ENCODE results near the gene L1TD1. TPM values are rescaled to one million over a fixed set of nuclear protein-coding genes. Genes with fewer than 3 reads are reported as not detected.
"Not testable (repeated sequence)": the region's sequence is repeated elsewhere in the genome, so short reads cannot be mapped to it uniquely, and the experiment has no call there.

The L1TD1 gene, protein sequence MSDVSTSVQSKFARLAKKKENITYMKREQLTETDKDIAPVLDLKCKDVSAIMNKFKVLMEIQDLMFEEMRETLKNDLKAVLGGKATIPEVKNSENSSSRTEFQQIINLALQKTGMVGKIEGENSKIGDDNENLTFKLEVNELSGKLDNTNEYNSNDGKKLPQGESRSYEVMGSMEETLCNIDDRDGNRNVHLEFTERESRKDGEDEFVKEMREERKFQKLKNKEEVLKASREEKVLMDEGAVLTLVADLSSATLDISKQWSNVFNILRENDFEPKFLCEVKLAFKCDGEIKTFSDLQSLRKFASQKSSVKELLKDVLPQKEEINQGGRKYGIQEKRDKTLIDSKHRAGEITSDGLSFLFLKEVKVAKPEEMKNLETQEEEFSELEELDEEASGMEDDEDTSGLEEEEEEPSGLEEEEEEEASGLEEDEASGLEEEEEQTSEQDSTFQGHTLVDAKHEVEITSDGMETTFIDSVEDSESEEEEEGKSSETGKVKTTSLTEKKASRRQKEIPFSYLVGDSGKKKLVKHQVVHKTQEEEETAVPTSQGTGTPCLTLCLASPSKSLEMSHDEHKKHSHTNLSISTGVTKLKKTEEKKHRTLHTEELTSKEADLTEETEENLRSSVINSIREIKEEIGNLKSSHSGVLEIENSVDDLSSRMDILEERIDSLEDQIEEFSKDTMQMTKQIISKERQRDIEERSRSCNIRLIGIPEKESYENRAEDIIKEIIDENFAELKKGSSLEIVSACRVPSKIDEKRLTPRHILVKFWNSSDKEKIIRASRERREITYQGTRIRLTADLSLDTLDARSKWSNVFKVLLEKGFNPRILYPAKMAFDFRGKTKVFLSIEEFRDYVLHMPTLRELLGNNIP
- not detected for total RNA-seq

DNA sequence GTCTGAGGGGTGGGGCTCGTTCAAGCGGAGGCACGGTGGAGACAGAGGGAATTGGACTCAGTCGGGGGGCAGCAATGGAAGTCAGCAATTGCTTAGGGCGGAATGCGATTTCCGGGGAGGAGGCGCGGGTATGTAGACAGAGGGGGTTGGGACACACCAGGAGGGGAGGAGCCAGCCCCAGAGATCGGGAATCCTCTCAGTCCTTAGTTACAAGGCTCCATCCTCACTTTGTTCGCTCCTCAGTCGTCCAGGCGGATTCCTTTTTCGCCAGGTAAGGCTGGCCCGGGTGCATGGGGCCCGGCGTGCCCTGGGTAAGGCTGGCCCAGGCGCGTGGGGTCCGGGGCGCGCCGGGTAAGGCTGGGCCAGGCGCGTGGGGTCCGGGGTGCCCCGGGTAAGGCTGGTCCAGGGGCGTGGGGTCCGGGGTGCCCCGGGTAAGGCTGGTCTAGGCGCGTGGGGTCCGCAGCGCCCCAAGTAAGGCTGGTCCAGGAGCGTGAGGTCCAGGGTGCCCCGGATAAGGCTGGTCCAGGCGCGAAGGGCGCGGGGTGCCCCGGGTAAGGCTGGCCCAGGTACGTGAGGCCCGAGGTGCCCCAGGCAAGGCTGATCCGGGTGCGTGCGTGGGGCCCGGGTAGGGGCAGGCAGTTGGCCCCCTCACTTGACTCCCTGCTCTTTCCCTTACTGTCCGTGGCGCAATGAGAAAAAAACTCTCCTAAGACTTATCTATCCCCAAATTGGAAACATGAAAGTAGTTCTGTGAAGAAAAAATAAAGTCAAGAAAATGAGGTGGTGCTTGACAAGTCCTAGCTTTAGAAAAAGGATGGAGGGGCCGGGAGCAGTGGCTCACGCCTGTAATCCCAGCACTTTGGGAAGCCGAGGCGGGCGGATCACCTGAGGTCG is at the start of gene L1TD1:
Gene L1TD1, plus strand, starts transcription at position 199 of the 894 bp plus-strand sequence. CDS start 11,780 bp downstream, outside the sequence.
- POLR2A ChIA-PET: no interaction called here
- H3K9me3 Mint-ChIP-seq: no peaks in the 10 kb centered on the region
- peaks cover 24% of the 10 kb centered on the region for H3K27me3 Mint-ChIP-seq
- peaks cover 5% of the 10 kb centered on the region for H3K36me3 Mint-ChIP-seq (ENCODE audit: low read depth)
- no peak within 1 kb of the TSS for H3K4me3 Mint-ChIP-seq
- H3K4me1 Mint-ChIP-seq: no peaks in the 10 kb centered on the region
- no peak within 1 kb of the TSS for H3K27ac Mint-ChIP-seq
- CTCF ChIA-PET: no interaction called here
- DNase-seq: no peak

DNA sequence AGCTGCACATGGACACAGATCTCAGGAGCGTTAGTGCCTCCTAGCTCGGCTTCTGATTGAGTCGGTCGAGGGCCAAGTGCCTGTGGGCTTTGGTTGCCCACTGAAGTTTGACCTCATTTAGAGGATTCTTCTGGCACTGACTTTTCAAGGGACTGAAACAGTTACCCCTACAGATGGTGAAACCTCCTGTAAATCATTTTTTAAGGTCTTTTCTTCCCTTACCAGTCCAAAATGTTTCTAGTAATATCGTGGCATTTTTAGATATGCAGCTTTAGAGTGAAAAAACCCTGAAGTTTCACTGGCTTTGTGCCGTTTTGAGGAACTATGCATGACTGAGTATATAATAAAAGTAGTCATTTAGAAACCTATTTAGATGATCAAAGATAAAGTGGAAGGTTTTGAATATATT is 34.7 kb upstream of the L1TD1 start:
- Mint-ChIP-seq H3K9me3 (no peaks in the 10 kb centered on the region), H3K4me1 (no peaks in the 10 kb centered on the region), H3K27ac (no peak overlapping the region), H3K36me3 (ENCODE audit: low read depth) (no peaks in the 10 kb centered on the region), H3K27me3 (no peaks in the 10 kb centered on the region), H3K4me3 (no peak overlapping the region)
- ChIA-PET POLR2A (no interaction called here), CTCF (interaction anchor here (0.8 to 1.4 kb wide), 2 partner anchors 16 to 29 kb away, joined by 4 read pairs; no protein-coding TSS in a partner anchor)
- DNase-seq: no peak

DNA sequence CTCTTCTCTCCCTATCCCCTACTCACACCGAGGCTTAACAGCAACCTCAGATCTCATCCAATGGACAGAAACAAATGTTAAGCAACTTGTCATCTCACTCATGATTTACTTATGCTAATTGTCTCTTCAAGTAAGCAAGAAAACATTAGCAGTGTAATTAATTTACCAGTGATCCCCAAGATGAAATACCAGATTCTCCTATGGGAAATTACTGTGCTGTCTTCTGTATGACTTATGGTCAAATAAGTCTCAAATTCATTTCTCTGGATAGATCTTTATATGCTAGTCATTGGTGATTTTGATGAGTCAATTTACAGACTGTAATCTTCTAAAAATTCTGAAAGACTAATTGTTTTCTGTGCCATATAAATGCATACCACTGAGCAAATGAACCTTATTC is 32.9 kb upstream of the L1TD1 start:
- H3K27ac Mint-ChIP-seq: no peak overlapping the region
- no peaks in the 10 kb centered on the region for H3K36me3 Mint-ChIP-seq (ENCODE audit: low read depth)
- ChIA-PET POLR2A (no interaction called here), CTCF (no interaction called here)
- H3K4me1 Mint-ChIP-seq: no peaks in the 10 kb centered on the region
- no peaks in the 10 kb centered on the region for H3K9me3 Mint-ChIP-seq
- DNase-seq: no peak
- H3K4me3 Mint-ChIP-seq: no peak overlapping the region
- H3K27me3 Mint-ChIP-seq: no peaks in the 10 kb centered on the region

DNA sequence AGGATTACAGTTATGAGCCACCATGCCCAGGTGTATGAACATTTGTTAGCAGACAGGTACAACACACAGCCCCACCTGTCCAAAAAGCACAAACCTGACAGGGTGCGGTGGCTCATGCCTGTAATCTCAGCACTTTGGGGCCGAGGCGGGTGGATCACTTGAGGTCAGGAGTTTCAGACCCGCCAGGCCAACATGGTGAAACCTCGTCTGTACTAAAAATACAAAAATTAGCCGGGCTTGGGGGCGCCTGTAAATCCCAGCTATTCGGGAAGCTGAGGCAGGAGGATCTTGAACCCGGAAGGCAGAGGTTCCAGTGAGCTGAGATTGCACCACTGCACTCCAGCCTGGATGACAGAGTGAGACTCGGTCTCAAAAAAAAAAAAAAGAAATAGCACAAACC is 24.3 kb upstream of the L1TD1 start:
- H3K4me1 Mint-ChIP-seq; POLR2A ChIA-PET; DNase-seq; H3K4me3 Mint-ChIP-seq; H3K27me3 Mint-ChIP-seq; H3K9me3 Mint-ChIP-seq; H3K36me3 Mint-ChIP-seq (ENCODE audit: low read depth); H3K27ac Mint-ChIP-seq: not testable (repeated sequence)
- CTCF ChIA-PET: interaction anchor here (0.7 to 0.9 kb wide), 2 partner anchors 356 to 581 kb away, joined by 3 to 5 read pairs; no protein-coding TSS in a partner anchor

DNA sequence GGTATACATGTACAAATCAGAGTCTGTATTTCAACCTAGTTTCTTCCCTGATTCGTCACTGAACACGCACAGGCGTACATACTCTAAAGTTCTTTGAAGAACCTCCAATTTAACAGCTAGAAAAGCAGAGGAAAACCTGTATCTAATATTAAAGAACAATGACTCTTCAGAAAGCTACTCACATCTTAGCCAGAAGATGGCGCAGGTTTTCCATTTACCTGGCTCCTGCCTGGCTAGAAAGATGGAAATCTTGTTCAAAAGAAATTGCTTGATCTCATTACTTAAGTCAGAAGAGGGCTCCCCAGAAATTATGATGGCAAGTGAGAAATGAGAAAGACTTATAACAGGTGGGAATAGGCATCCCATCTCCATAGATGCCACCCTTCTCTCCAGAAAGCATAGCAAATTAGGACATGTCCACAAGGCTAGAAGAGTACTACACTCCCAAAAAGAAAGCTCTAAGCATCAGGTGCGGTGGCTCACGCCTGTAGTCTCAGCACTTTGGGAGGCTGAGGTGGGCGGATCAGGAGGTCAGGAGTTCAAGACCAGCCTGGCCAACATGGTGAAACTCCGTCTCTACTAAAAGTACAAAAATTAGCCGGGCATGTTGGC is 19.0 kb upstream of the L1TD1 start:
- POLR2A ChIA-PET: interaction anchor here (1.0 kb wide), 1 partner anchor 260 kb away, joined by 4 read pairs; no protein-coding TSS in a partner anchor

DNA sequence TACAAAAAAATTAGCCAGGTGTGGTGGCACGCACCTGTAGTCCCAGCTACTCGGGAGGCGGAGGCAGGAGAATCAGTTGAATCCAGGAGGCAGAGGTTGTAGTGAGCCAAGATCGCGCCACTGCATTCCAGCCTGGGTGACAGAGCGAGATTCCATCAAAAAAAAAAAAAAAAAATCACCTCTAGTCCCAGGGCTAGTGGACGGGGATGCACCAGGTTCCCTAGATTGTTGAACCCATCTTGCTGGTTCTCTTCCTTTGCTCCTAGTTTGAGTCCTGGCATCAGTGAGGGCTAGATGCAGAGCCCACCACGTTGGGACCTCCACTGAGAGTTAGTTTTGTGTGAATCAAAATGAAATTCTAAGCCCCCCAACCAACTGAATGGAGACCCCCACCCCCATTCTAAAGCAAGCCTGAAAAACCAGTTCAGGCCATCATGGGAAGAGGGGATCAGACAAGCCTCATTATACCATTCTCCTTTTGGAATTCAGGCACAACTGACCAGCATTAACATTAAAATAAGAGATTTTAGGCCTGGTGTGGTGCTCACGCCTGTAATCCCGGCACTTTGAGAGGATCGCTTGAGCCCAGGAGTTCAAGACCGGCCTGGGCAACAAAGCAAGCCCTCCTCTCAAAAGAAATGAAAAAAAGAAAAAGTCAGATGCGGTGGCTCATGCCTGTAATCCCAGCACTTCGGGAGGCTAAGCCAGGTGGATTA is 17.9 kb upstream of the L1TD1 start:
- DNase-seq: no peak
- Mint-ChIP-seq H3K36me3 (ENCODE audit: low read depth) (no peaks in the 10 kb centered on the region), H3K4me3 (no peak overlapping the region), H3K27ac (no peak overlapping the region), H3K4me1 (no peaks in the 10 kb centered on the region), H3K27me3 (peaks cover 5% of the 10 kb centered on the region), H3K9me3 (no peaks in the 10 kb centered on the region)
- CTCF ChIA-PET: interaction anchor here (1.5 to 2.1 kb wide), 5 partner anchors 8 to 570 kb away, joined by 4 to 40 read pairs (median 13); no protein-coding TSS in a partner anchor
- POLR2A ChIA-PET: no interaction called here

More for the DNA sequence above, 19.0 kb upstream of the L1TD1 start:
- Mint-ChIP-seq H3K36me3 (ENCODE audit: low read depth) (no peaks in the 10 kb centered on the region), H3K9me3 (no peaks in the 10 kb centered on the region), H3K4me1 (no peaks in the 10 kb centered on the region), H3K4me3 (no peak overlapping the region), H3K27me3 (peaks cover 3% of the 10 kb centered on the region), H3K27ac (no peak overlapping the region)
- peak; percentile 28 for DNase-seq
- CTCF ChIA-PET: interaction anchor here (0.6 to 2.1 kb wide), 22 partner anchors 9 to 1349 kb away, joined by 3 to 40 read pairs (median 3); no protein-coding TSS in a partner anchor

DNA sequence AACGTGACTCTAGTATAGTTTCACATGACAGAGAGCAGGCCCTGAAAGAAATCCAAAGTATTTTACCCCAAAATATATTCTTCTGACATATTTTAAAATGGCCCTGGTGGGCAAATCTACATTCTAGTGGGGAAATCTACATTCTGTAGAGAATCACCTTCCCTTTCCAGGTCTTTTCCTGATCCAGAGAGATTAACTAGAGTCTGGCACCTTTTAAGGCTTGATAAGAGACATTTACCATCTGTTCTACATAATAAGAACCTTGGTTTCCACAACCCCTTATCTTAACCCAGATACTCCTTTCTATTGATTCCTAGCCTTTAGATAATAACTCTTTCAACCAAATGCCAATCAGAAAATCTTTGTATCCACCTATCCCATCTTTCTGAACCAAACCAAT is 17.0 kb upstream of the L1TD1 start:
- no peak overlapping the region for H3K27ac Mint-ChIP-seq
- ChIA-PET POLR2A (no interaction called here), CTCF (no interaction called here)
- no peak overlapping the region for H3K4me3 Mint-ChIP-seq
- no peaks in the 10 kb centered on the region for H3K9me3 Mint-ChIP-seq
- no peaks in the 10 kb centered on the region for H3K4me1 Mint-ChIP-seq
- no peak for DNase-seq
- peaks cover 8% of the 10 kb centered on the region for H3K27me3 Mint-ChIP-seq
- H3K36me3 Mint-ChIP-seq (ENCODE audit: low read depth): no peaks in the 10 kb centered on the region

DNA sequence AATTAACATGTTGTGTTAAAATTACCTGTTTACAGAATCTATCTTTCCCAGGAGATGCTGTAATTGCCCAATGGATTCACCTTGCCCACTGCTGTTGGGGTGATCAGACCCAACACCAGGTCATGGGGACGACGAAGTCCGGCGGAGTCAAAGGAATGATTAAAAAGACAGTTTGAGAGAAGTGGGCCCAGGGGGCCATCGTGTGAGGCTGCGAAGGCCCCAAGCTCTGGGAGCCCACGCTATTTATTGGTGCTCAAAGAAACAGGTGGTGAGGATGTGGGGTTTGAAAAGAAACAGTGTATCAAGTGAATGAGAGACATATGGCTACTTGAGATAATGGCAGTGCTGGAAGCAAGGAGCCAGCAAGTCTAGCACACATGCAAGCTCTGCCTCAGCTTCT is 16.3 kb upstream of the L1TD1 start:
- H3K4me1 Mint-ChIP-seq: no peaks in the 10 kb centered on the region
- H3K9me3 Mint-ChIP-seq: no peaks in the 10 kb centered on the region
- no peaks in the 10 kb centered on the region for H3K36me3 Mint-ChIP-seq (ENCODE audit: low read depth)
- no peak overlapping the region for H3K27ac Mint-ChIP-seq
- H3K4me3 Mint-ChIP-seq: no peak overlapping the region
- CTCF ChIA-PET: no interaction called here
- H3K27me3 Mint-ChIP-seq: peaks cover 8% of the 10 kb centered on the region
- POLR2A ChIA-PET: no interaction called here
- no peak for DNase-seq

DNA sequence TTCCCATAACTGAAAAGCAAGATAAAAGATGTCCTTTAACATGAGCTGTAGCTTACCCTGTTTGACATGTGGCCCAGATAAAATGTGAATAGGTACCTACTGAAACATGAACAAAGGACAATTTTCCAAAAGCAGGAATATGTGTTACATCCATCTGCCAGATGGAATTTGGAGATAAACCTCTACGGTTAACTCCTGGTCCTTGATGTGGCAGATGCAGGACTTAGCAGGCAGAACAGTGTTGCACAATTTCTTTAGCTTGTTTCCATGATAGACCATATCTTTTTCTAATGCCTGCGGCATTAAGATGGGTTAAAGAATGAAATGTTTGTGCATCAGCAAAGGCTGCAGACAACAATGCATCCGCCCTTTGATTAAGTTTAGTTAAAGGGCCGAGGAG is 14.6 kb upstream of the L1TD1 start:
- CTCF ChIA-PET: interaction anchor here (0.8 kb wide), 1 partner anchor 227 kb away, joined by 3 read pairs; no protein-coding TSS in a partner anchor
- H3K27ac Mint-ChIP-seq; H3K27me3 Mint-ChIP-seq; H3K4me3 Mint-ChIP-seq; H3K4me1 Mint-ChIP-seq; H3K9me3 Mint-ChIP-seq; DNase-seq; POLR2A ChIA-PET; H3K36me3 Mint-ChIP-seq (ENCODE audit: low read depth): not testable (repeated sequence)

DNA sequence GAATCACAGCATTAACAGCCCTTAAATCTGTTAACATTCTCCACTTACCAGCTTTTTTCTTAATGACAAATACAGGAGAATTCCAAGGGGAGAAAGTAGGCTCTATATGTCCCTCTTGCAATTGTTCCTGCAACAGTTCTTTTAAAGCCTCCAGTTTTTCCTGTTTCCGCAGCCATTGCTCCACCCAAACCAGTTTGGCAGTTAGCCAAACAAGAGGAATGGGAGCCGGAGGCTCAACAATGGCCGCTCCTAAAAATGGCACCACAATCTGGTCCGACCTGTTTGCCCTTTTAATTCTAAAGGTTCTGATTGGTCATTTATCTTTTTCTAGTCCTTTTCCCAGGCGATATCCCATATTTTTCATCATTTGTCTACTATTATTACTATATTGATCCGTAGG is 14.0 kb upstream of the L1TD1 start:
- Mint-ChIP-seq H3K36me3 (ENCODE audit: low read depth) (no peaks in the 10 kb centered on the region), H3K9me3 (no peaks in the 10 kb centered on the region), H3K4me1 (no peaks in the 10 kb centered on the region), H3K27me3 (peaks cover 8% of the 10 kb centered on the region), H3K27ac (no peak overlapping the region), H3K4me3 (no peak overlapping the region)
- ChIA-PET POLR2A (no interaction called here), CTCF (no interaction called here)
- DNase-seq: no peak

DNA sequence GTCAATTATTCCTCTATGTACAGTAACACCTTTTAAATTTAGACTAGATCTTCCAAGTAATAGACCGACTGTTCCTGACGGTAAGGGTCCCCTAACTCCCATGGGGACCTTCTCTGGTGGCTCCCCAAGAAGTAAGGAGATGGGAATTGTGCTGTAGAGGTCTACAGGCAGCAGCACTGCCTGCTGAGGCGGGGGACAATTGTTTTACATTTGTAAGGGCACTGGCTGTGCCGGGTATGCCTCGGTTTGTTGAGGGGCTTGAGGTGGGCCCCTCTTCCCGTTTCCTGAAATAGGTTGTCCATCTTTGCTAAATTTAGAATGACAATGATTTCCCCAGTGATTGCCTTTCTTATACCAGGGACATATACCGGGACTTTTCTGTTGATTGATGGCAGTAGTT is 13.1 kb upstream of the L1TD1 start:
- H3K36me3 Mint-ChIP-seq (ENCODE audit: low read depth): no peaks in the 10 kb centered on the region
- ChIA-PET CTCF (no interaction called here), POLR2A (no interaction called here)
- H3K4me3 Mint-ChIP-seq: no peak overlapping the region
- H3K4me1 Mint-ChIP-seq: no peaks in the 10 kb centered on the region
- H3K27ac Mint-ChIP-seq: no peak overlapping the region
- H3K9me3 Mint-ChIP-seq: no peaks in the 10 kb centered on the region
- no peak for DNase-seq
- peaks cover 8% of the 10 kb centered on the region for H3K27me3 Mint-ChIP-seq

DNA sequence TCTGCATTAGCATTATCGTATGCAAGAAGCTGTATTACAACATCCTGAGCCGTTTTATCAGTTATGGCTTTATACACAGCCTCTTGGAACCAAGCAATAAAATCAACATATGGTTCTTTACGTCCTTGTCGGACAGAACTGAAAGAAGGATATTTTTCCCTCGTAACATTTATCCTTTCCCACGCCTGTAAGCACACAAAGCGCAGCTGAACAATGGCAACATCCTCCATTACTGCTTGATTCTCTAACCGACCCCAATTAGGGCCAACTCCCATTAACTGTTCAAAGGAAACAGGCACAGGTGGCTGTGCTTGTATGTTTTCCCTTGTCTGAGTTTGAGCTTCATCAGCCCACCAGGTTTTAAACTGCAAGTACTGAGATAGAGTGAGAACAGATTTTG is 12.5 kb upstream of the L1TD1 start:
- POLR2A ChIA-PET; H3K36me3 Mint-ChIP-seq (ENCODE audit: low read depth); H3K27ac Mint-ChIP-seq; H3K9me3 Mint-ChIP-seq; H3K4me3 Mint-ChIP-seq; H3K27me3 Mint-ChIP-seq; CTCF ChIA-PET; DNase-seq; H3K4me1 Mint-ChIP-seq: not testable (repeated sequence)
